Measurements from ENCODE around the gene DCAF6. TPM values are rescaled to one million over a fixed set of nuclear protein-coding genes. Genes with fewer than 3 reads are reported as not detected.
"Not testable (repeated sequence)": the region's sequence is repeated elsewhere in the genome, so short reads cannot be mapped to it uniquely, and the experiment has no call there.

Gene DCAF6
- total RNA-seq, 1 experiment from 2014 or later, result 41.9 TPM

DNA sequence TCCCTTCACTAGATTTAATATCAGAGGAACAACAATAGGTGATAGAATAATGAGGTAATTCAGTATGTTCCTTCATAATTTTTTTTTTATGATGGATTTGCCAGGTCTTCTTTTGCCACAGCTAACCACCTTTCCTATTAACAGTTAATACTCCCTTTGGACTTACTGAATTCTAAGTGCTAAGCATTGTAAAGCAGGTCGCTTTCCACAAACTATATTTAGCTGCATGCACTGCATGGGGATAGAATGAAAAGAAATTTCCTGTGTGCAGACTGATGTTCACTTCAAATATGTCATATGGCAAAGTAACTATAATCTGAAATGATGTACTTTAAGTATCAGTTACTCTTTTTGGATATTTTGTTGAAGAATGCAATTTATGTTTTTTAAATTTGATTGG, 114.4 kb downstream of the DCAF6 start:
- ChIA-PET CTCF (no interaction called here), POLR2A (no interaction called here)
- Mint-ChIP-seq H3K4me1 (ENCODE audit: low read depth, unreplicated experiment) (no peaks in the 10 kb centered on the region), H3K27ac (ENCODE audit: unreplicated experiment) (no peak overlapping the region), H3K36me3 (ENCODE audit: insufficient read depth, unreplicated experiment) (peaks cover 20% of the 10 kb centered on the region), H3K9me3 (ENCODE audit: unreplicated experiment) (no peaks in the 10 kb centered on the region), H3K27me3 (ENCODE audit: insufficient read depth, unreplicated experiment) (no peaks in the 10 kb centered on the region), H3K4me3 (ENCODE audit: unreplicated experiment) (no peak overlapping the region)
- no peaks in the 10 kb centered on the region for H3K4me1 ChIP-seq
- no peaks in the 10 kb centered on the region for H3K9me3 ChIP-seq
- peaks cover 2% of the 10 kb centered on the region for H3K36me3 ChIP-seq (ENCODE audit: control insufficient read depth, insufficient read depth, low read length)
- intact Hi-C loops (cut with micrococcal nuclease; ENCODE audit: unreplicated experiment), result no loop called here
- no peak for TF ChIP-seq CTCF (IDR thresholded peaks at IDR 0.05; ENCODE audit: insufficient read depth in 1 of 2, low read depth in 1 of 2, low read length in 1 of 2, severe bottlenecking in 1 of 2, unreplicated experiment in 1 of 2)
- H3K27me3 ChIP-seq (replicated peaks; ENCODE audit: control insufficient read depth, insufficient read depth, low read length), result no peaks in the 10 kb centered on the region
- no TSS peak for BruUV-seq (replicated peaks)
- H3K4me3 ChIP-seq (ENCODE audit: low read depth, low read length), result no peak overlapping the region
- DNase-seq, result no peak

DNA sequence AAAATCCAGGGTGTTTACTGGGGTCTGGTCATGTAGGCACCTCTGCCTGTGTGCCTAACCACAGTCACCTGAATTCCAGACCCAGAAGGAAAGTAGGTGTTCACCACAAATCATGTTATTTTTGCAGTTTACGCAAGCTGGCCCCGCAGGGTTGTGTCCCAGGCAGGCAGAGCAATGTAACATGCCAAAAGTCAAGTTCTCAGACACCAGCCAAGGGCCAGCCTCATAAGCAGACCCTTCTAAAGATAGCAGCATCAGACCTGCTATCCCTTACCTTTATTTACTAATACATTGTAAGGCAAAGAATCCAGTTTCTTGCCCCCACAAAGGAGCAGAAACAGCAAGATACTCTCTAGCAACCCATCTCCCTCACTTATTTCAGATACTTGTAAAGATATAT, 117.2 kb downstream of the DCAF6 start:
- no peak for DNase-seq
- Mint-ChIP-seq H3K27me3 (ENCODE audit: insufficient read depth, unreplicated experiment) (no peaks in the 10 kb centered on the region), H3K4me1 (ENCODE audit: low read depth, unreplicated experiment) (no peaks in the 10 kb centered on the region), H3K36me3 (ENCODE audit: insufficient read depth, unreplicated experiment) (peaks cover 18% of the 10 kb centered on the region), H3K4me3 (ENCODE audit: unreplicated experiment) (no peak overlapping the region), H3K27ac (ENCODE audit: unreplicated experiment) (no peak overlapping the region), H3K9me3 (ENCODE audit: unreplicated experiment) (no peaks in the 10 kb centered on the region)
- intact Hi-C loops (cut with micrococcal nuclease; ENCODE audit: unreplicated experiment), result no loop called here
- no TSS peak for BruUV-seq (replicated peaks)
- Histone ChIP-seq H3K36me3 (ENCODE audit: control insufficient read depth, insufficient read depth, low read length) (peaks cover 2% of the 10 kb centered on the region), H3K4me3 (ENCODE audit: low read depth, low read length) (no peak overlapping the region), H3K4me1 (no peaks in the 10 kb centered on the region), H3K9me3 (no peaks in the 10 kb centered on the region), H3K27me3 (replicated peaks; ENCODE audit: control insufficient read depth, insufficient read depth, low read length) (no peaks in the 10 kb centered on the region)
- TF ChIP-seq CTCF (IDR thresholded peaks at IDR 0.05; ENCODE audit: insufficient read depth in 1 of 2, low read depth in 1 of 2, low read length in 1 of 2, severe bottlenecking in 1 of 2, unreplicated experiment in 1 of 2), result no peak
- CTCF ChIA-PET, result no interaction called here
- POLR2A ChIA-PET, result no interaction called here

DNA sequence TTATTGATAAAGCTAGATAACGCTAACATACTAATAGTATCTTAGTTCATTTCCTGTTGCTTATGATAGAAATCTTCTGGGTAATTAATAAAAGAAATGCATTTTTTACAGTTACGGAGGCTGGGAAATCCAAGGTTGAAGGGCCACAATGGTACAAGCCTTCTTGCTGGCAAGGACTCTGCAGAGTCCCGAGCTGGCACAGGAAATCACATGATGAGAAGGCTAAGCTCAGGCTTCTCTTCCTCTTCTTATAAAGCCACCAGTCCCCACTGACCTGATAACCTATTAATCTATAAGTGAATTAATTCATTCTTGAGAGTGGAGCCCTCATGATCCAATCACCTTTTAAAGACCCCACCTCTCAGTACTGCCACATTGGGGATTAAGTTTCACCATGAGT, 117.6 kb downstream of the DCAF6 start:
- H3K27me3 ChIP-seq (replicated peaks; ENCODE audit: control insufficient read depth, insufficient read depth, low read length), result no peaks in the 10 kb centered on the region
- H3K36me3 Mint-ChIP-seq (ENCODE audit: insufficient read depth, unreplicated experiment), result peaks cover 14% of the 10 kb centered on the region
- BruUV-seq (replicated peaks), result no TSS peak

DNA sequence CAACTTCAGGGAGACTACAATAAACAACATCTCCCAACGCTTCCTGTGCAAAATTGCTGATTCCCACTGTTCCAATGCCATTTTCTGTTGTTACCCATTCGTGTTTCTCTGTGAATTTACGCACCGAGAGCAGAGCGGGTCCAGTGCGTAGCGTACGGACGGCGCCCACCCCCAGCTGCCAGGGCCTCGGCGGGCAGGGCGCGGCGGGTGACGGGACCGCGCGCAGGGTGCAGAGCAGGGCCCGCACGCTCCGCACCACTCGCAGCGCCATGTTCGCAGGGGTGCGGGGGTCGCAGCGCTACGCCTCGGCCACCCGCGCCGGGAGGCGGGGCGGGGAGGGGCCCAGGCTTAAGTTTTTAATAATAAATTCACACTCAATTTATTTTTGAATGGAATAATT, 119.7 kb downstream of the DCAF6 start:
- H3K27ac Mint-ChIP-seq (ENCODE audit: unreplicated experiment); BruUV-seq (replicated peaks); intact Hi-C loops (cut with micrococcal nuclease; ENCODE audit: unreplicated experiment); POLR2A ChIA-PET; H3K4me3 ChIP-seq (ENCODE audit: low read depth, low read length); DNase-seq; H3K4me1 Mint-ChIP-seq (ENCODE audit: low read depth, unreplicated experiment); H3K9me3 Mint-ChIP-seq (ENCODE audit: unreplicated experiment); CTCF ChIA-PET; H3K9me3 ChIP-seq; H3K4me1 ChIP-seq; H3K27me3 Mint-ChIP-seq (ENCODE audit: insufficient read depth, unreplicated experiment); H3K27me3 ChIP-seq (replicated peaks; ENCODE audit: control insufficient read depth, insufficient read depth, low read length); H3K36me3 ChIP-seq (ENCODE audit: control insufficient read depth, insufficient read depth, low read length); H3K4me3 Mint-ChIP-seq (ENCODE audit: unreplicated experiment): not testable (repeated sequence)
- peaks cover 24% of the 10 kb centered on the region for H3K36me3 Mint-ChIP-seq (ENCODE audit: insufficient read depth, unreplicated experiment)

More for the DNA sequence above, 117.6 kb downstream of the DCAF6 start:
- no peak overlapping the region for H3K4me3 Mint-ChIP-seq (ENCODE audit: unreplicated experiment)
- H3K27ac Mint-ChIP-seq (ENCODE audit: unreplicated experiment), result no peak overlapping the region
- Histone ChIP-seq H3K36me3 (ENCODE audit: control insufficient read depth, insufficient read depth, low read length) (peaks cover 2% of the 10 kb centered on the region), H3K4me1 (no peaks in the 10 kb centered on the region), H3K4me3 (ENCODE audit: low read depth, low read length) (no peak overlapping the region), H3K9me3 (no peaks in the 10 kb centered on the region)
- no peak for DNase-seq
- intact Hi-C loops (cut with micrococcal nuclease; ENCODE audit: unreplicated experiment), result no loop called here
- TF ChIP-seq CTCF (IDR thresholded peaks at IDR 0.05; ENCODE audit: insufficient read depth in 1 of 2, low read depth in 1 of 2, low read length in 1 of 2, severe bottlenecking in 1 of 2, unreplicated experiment in 1 of 2), result no peak
- POLR2A ChIA-PET, result no interaction called here
- H3K4me1 Mint-ChIP-seq (ENCODE audit: low read depth, unreplicated experiment), result no peaks in the 10 kb centered on the region
- no peaks in the 10 kb centered on the region for H3K27me3 Mint-ChIP-seq (ENCODE audit: insufficient read depth, unreplicated experiment)
- CTCF ChIA-PET, result no interaction called here
- H3K9me3 Mint-ChIP-seq (ENCODE audit: unreplicated experiment), result no peaks in the 10 kb centered on the region
